Measurements from ENCODE around the gene USP22.

The USP22 gene

GRCh38 chr17:21003007-21003621 is 39.7 kb downstream of the USP22 start:
- no peak overlapping the region for H3K4me3 ChIP-seq (ENCODE audit: low read depth, low read length)
- in situ Hi-C loops (cut with HindIII; ENCODE audit: low sequenced_read_pairs), result no loop called here
- TF ChIP-seq, protein P1, sequence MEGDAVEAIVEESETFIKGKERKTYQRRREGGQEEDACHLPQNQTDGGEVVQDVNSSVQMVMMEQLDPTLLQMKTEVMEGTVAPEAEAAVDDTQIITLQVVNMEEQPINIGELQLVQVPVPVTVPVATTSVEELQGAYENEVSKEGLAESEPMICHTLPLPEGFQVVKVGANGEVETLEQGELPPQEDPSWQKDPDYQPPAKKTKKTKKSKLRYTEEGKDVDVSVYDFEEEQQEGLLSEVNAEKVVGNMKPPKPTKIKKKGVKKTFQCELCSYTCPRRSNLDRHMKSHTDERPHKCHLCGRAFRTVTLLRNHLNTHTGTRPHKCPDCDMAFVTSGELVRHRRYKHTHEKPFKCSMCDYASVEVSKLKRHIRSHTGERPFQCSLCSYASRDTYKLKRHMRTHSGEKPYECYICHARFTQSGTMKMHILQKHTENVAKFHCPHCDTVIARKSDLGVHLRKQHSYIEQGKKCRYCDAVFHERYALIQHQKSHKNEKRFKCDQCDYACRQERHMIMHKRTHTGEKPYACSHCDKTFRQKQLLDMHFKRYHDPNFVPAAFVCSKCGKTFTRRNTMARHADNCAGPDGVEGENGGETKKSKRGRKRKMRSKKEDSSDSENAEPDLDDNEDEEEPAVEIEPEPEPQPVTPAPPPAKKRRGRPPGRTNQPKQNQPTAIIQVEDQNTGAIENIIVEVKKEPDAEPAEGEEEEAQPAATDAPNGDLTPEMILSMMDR (IDR thresholded peaks at IDR 0.05; ENCODE audit: low read depth, low read length, missing control alignments), result no peak
- DNase-seq (ENCODE audit: low read depth), result no peak

- in situ Hi-C loops (cut with HindIII; ENCODE audit: low sequenced_read_pairs), result no loop called here
- TF ChIP-seq, protein P1 (IDR thresholded peaks at IDR 0.05; ENCODE audit: low read depth, low read length, missing control alignments), result no peak
- no peak overlapping the region for H3K4me3 ChIP-seq (ENCODE audit: low read depth, low read length)
- DNase-seq (ENCODE audit: low read depth), result no peak
Measured at GRCh38 chr17:21002309-21003006, 40.4 kb downstream of the USP22 start.

DNA sequence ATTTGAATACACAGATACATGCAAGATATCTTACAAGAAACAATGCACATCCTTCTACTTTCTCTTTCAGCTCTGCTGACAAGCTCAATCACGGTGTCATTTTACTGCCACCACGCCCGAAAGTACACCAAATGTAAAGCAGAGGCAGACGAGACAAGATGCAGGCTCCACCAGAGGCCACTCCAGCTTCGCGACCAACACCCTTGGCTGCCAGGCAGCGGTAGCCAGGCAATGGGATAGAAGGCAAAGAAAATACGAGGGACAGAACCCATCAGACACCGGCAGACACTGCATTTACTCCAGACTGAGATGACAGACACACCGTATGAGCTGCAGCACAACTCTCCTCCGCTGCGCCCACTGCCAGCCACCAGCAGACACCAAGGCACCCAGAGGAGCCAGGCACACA is 41.0 kb downstream of the USP22 start:
- no peak overlapping the region for H3K4me3 ChIP-seq (ENCODE audit: low read depth, low read length)
- TF ChIP-seq, protein P1 (IDR thresholded peaks at IDR 0.05; ENCODE audit: low read depth, low read length, missing control alignments), result no peak
- no peak for DNase-seq (ENCODE audit: low read depth)
- in situ Hi-C loops (cut with HindIII; ENCODE audit: low sequenced_read_pairs), result no loop called here

- no peak overlapping the region for H3K4me3 ChIP-seq (ENCODE audit: low read depth, low read length)
- in situ Hi-C loops (cut with HindIII; ENCODE audit: low sequenced_read_pairs), result no loop called here
- no peak for DNase-seq (ENCODE audit: low read depth)
- TF ChIP-seq, protein P1 (IDR thresholded peaks at IDR 0.05; ENCODE audit: low read depth, low read length, missing control alignments), result no peak
Measured at GRCh38 chr17:21001111-21001812, 41.5 kb downstream of the USP22 start.

GRCh38 chr17:20999841-21000532 is 42.8 kb downstream of the USP22 start:
- TF ChIP-seq, protein P1 (IDR thresholded peaks at IDR 0.05; ENCODE audit: low read depth, low read length, missing control alignments), result no peak
- in situ Hi-C loops (cut with HindIII; ENCODE audit: low sequenced_read_pairs), result no loop called here
- H3K4me3 ChIP-seq (ENCODE audit: low read depth, low read length), result no peak overlapping the region
- no peak for DNase-seq (ENCODE audit: low read depth)

- TF ChIP-seq, protein P1 (IDR thresholded peaks at IDR 0.05; ENCODE audit: low read depth, low read length, missing control alignments), result no peak
- in situ Hi-C loops (cut with HindIII; ENCODE audit: low sequenced_read_pairs), result no loop called here
- DNase-seq (ENCODE audit: low read depth), result no peak
- no peak overlapping the region for H3K4me3 ChIP-seq (ENCODE audit: low read depth, low read length)
Measured at GRCh38 chr17:20999044-20999573, 43.7 kb downstream of the USP22 start.

All from astrocyte of the cerebellum (primary cell).